ENCODE data around the gene SND1.

- TF ChIP-seq, protein P1, sequence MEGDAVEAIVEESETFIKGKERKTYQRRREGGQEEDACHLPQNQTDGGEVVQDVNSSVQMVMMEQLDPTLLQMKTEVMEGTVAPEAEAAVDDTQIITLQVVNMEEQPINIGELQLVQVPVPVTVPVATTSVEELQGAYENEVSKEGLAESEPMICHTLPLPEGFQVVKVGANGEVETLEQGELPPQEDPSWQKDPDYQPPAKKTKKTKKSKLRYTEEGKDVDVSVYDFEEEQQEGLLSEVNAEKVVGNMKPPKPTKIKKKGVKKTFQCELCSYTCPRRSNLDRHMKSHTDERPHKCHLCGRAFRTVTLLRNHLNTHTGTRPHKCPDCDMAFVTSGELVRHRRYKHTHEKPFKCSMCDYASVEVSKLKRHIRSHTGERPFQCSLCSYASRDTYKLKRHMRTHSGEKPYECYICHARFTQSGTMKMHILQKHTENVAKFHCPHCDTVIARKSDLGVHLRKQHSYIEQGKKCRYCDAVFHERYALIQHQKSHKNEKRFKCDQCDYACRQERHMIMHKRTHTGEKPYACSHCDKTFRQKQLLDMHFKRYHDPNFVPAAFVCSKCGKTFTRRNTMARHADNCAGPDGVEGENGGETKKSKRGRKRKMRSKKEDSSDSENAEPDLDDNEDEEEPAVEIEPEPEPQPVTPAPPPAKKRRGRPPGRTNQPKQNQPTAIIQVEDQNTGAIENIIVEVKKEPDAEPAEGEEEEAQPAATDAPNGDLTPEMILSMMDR (IDR thresholded peaks at IDR 0.05) = no peak
- TF ChIP-seq POLR2A (IDR thresholded peaks at IDR 0.05) = no peak
Observed at GRCh38 chr7:128057909-128058308, 405.9 kb downstream of the SND1 start.
